K562 treated with DMSO at 1 percent for 24 hours (cell line): ENCODE results near the gene OR52R1. TPM values are rescaled to one million over a fixed set of nuclear protein-coding genes. Genes with fewer than 3 reads are reported as not detected.

ENCODE experiments used
- total RNA-seq: library from RNA; unstranded; fragments of 300-600 nt; gene quantifications from 2 replicates; pipeline ENCODE4 v1.2.3, GENCODE V29; 2022; ENCODE audit warnings: low read depth; ENCODE audit not compliant: insufficient read depth

OR52R1 gene
- total RNA-seq = not detected in 2 replicates

GRCh38 chr11:4804280-4804679, at the start of gene OR52R1:
Gene OR52R1, minus strand, starts transcription at chr11:4804380. Its CDS starts 0 bp downstream, at chr11:4804380.

GRCh38 chr11:4848908-4849532, 44.8 kb upstream of the OR52R1 start, which contains the start of gene OR51S1:
Gene OR51S1, minus strand, starts transcription at chr11:4849208. Its CDS starts 0 bp downstream, at chr11:4849208.

DNA sequence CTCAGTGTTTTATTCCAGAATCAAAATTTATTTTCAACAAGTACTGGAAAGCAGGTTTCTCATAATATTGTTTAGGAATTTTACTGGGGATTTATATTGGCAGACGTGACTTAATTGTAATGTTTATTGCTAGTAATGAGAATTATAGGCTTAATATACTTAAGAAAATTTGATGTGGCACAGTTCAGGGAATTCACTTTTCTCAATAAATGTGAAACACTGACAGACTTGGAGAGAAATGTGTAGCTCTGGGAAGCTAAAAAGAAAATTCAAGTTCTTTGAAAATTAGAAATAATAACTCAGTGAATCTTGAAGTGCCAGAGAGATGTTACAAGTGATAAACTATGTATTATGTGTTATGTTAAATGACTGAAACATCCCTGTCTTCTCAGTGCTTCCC, 16.8 kb upstream of the OR52R1 start, which contains the start of gene OR51F2:
Gene OR51F2 (plus strand): TSS at position 301 of the 400 bp plus-strand sequence. CDS start 101 bp downstream, outside the sequence.

DNA sequence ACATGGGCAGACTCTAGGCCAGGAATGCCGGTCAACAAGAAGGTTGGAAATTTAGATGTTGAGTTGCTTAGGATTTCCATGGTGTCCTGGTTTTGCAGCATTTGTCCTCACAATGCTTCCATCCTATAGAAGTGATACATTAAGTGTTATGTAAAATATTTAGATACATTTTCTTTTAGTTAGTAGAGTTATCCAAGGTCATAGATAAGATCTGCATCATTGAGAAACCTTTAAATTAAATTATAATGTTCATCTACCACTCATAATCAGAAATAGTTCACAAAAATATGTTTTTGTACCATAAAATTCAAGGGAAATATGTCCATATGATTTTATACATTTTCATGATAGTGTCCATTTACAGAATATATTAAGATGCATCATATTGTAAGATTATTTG, 34.3 kb downstream of the OR52R1 start, which contains the start of gene OR51F1:
Gene OR51F1 (minus strand): TSS at position 101 of the 400 bp plus-strand sequence. CDS start 0 bp downstream, at position 101.

Other genes starting within 250 kb of the OR52R1 start
- gene OR52I2, start 222.6 kb downstream of the OR52R1 start, total RNA-seq = not detected in 2 replicates
- gene OR52I1, start 210.3 kb downstream of the OR52R1 start, total RNA-seq = not detected in 2 replicates
- gene TRIM68, start 196.1 kb downstream of the OR52R1 start, total RNA-seq = 15.0 and 17.3 TPM in 2 replicates
- gene OR51D1, start 166.9 kb downstream of the OR52R1 start, total RNA-seq = not detected in 2 replicates
- not detected in 2 replicates for gene OR51E1, start 160.4 kb downstream of the OR52R1 start, total RNA-seq
- gene OR51E2, start 106.5 kb downstream of the OR52R1 start, total RNA-seq = not detected in 2 replicates
- not detected in 2 replicates for gene MMP26, start 99.6 kb downstream of the OR52R1 start, total RNA-seq
- gene OR51F1, start 34.4 kb downstream of the OR52R1 start, total RNA-seq = not detected in 2 replicates
- not detected in 2 replicates for gene OR51F2, start 16.9 kb upstream of the OR52R1 start, total RNA-seq
- gene OR51S1, start 44.8 kb upstream of the OR52R1 start, total RNA-seq = not detected in 2 replicates
- gene OR51T1, start 77.5 kb upstream of the OR52R1 start, total RNA-seq = not detected in 2 replicates
- gene OR51A7, start 99.4 kb upstream of the OR52R1 start, total RNA-seq = not detected in 2 replicates
- not detected in 2 replicates for gene OR51G2, start 115.0 kb upstream of the OR52R1 start, total RNA-seq
- not detected in 2 replicates for gene OR51G1, start 120.0 kb upstream of the OR52R1 start, total RNA-seq
- not detected in 2 replicates for gene OR51A4, start 143.2 kb upstream of the OR52R1 start, total RNA-seq
- gene OR51A2, start 151.3 kb upstream of the OR52R1 start, total RNA-seq = not detected in 2 replicates
- not detected in 2 replicates for gene OR51L1, start 190.5 kb upstream of the OR52R1 start, total RNA-seq
- not detected in 2 replicates for gene OR52J3, start 242.1 kb upstream of the OR52R1 start, total RNA-seq